SJCRH30 (cell line): ENCODE data around the gene SLC25A22. TPM values are rescaled to one million over a fixed set of nuclear protein-coding genes. Genes with fewer than 3 reads are reported as not detected.

Experiments
- DNase-seq, 2 experiments: peaks; one replicate each; pipeline ENCODE4 v3.0.0-alpha.2; 2015 to 2020
- H3K27ac ChIP-seq: fragments of 250-450 bp; sonication (Bioruptor Pico); 2 replicates; pipeline ENCODE4 v1.5.1; 2020; ENCODE audit warnings: mild to moderate bottlenecking, moderate library complexity
- H3K27me3 ChIP-seq: fragments of 250-450 bp; sonication (Bioruptor Pico); 2 replicates; pipeline ENCODE4 v1.5.1; 2020; ENCODE audit warnings: mild to moderate bottlenecking, moderate library complexity
- H3K36me3 ChIP-seq: fragments of 250-450 bp; sonication (Bioruptor Pico); 2 replicates; pipeline ENCODE4 v1.5.1; 2020; ENCODE audit warnings: mild to moderate bottlenecking, moderate library complexity
- H3K4me1 ChIP-seq: fragments of 250-450 bp; sonication (Bioruptor Pico); 2 replicates; pipeline ENCODE4 v1.5.1; 2020; ENCODE audit warnings: mild to moderate bottlenecking, moderate library complexity
- H3K4me3 ChIP-seq: fragments of 250-450 bp; sonication (Bioruptor Pico); 2 replicates; pipeline ENCODE4 v1.5.1; 2020; ENCODE audit warnings: mild to moderate bottlenecking, moderate library complexity
- H3K9me3 ChIP-seq: fragments of 250-450 bp; sonication (Bioruptor Pico); replicated peaks from 2 replicates; pipeline ENCODE4 v1.5.1; 2020; ENCODE audit warnings: mild to moderate bottlenecking, moderate library complexity
- total RNA-seq: library from RNA; depleted of rRNA; stranded (reverse); fragments of >200 nt; shearing (Covaris generic); gene quantifications from 2 replicates; pipeline ENCODE4 v1.2.3, GENCODE V29; 2014

Gene SLC25A22
- total RNA-seq, 1 experiment from 2014 or later = 22.4 TPM

DNA sequence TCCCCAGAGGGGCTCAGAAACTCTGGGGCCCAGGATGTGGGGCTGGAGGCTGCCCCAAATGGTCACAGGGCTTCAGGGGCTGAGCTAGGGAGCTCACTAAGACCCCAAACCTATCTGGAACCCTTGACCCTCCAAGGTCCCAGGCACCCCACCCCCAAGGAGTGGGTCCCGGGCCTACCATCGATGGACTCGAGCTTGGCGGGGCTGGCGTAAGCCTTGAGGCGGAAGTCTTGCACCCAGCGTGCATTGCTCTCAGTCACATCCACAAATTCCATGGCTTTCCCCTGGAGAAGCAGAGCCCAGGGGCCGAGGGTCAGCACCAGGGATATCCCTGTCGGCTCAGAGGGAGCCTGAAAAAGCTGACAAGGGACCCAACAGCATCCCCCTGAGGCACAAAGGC lies 24.3 kb downstream of the SLC25A22 start:
- H3K4me3 ChIP-seq = no peak overlapping the region
- peaks cover 20% of the 10 kb centered on the region; the same call in 1 of the 2 replicates for H3K36me3 ChIP-seq
- no peaks in the 10 kb centered on the region for H3K27me3 ChIP-seq
- H3K27ac ChIP-seq = peak overlapping the region; percentile 71
- no peak for DNase-seq
- H3K4me1 ChIP-seq = peaks cover 19% of the 10 kb centered on the region; the same call in 1 of the 2 replicates
- no peaks in the 10 kb centered on the region for H3K9me3 ChIP-seq

DNA sequence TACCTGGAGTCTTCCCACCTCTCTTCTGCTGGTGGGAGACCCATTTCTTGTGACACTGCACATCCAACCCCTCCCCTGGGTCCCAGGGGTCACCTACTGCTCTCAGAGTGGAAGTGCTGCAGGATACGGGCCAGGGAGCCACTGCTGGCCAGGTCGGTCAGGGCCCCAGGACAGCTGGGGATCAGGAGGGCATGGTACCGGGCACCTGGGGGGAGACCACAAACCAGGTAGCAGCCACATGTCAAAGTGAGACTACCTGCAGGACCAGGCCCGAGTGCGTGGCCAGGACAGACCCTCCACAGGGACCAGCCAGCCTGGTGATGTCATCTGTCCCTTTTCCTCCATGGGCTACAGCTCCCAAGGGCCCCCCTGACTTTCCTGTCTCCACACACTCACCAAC lies 24.7 kb downstream of the SLC25A22 start:
- no peak for DNase-seq
- no peak overlapping the region for H3K4me3 ChIP-seq
- H3K36me3 ChIP-seq = peaks cover 20% of the 10 kb centered on the region; the same call in 1 of the 2 replicates
- H3K4me1 ChIP-seq = peaks cover 19% of the 10 kb centered on the region; the same call in 1 of the 2 replicates
- no peaks in the 10 kb centered on the region for H3K9me3 ChIP-seq
- H3K27me3 ChIP-seq = no peaks in the 10 kb centered on the region
- peak overlapping the region; percentile 71 for H3K27ac ChIP-seq

DNA sequence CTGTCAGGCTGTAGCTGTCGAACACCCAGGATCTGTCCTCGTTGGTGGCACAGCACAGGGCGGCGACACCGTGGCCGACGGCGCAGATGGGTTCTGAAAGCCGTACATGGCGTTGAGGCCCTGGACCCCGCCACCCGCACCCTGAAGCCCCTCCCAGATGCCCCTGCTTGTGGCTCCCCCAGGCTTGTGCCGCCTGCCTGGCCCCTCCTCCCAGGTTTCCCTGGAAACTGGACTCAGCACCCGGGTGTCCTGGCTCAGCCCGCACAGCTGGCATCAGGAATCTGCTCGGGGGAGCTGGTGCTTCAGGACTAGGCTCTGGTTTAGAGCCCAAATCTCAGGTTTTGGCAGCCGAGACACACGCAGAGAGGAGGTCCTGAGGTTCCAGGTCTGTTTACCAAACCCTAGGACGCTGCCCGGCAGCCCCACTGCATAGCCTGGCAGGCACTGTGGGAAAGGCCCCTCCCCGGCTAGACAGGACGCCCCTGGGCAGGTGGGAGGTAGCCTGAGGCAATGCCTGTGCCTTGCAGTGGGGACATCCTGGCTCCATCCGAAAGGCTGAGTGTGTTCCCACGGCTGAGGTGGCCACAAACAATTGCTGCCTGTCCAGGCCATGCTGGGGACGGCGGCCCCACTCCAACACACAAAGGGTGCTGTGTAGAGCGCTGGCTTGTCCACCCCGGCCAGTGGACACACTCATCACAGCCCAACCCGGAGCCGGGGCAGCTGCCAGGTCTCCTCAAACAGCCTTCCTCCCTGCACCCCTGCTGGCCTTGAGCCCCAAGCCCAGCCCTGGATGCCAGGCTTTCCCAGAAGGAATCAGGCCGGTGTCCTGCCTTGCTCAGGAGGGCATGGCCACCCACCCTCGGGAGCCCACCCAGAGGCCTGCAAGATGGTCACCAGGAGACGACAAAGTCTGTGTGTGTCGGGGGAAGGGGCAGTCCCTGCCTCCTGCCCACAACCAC lies 25.4 kb downstream of the SLC25A22 start:
- H3K27me3 ChIP-seq = no peaks in the 10 kb centered on the region
- H3K4me3 ChIP-seq = no peak overlapping the region
- peak overlapping the region; percentile 71 for H3K27ac ChIP-seq
- H3K36me3 ChIP-seq = peaks cover 20% of the 10 kb centered on the region; the same call in 1 of the 2 replicates
- peaks cover 19% of the 10 kb centered on the region; the same call in 1 of the 2 replicates for H3K4me1 ChIP-seq
- no peaks in the 10 kb centered on the region for H3K9me3 ChIP-seq
- DNase-seq = peak; percentile 66 to 70

DNA sequence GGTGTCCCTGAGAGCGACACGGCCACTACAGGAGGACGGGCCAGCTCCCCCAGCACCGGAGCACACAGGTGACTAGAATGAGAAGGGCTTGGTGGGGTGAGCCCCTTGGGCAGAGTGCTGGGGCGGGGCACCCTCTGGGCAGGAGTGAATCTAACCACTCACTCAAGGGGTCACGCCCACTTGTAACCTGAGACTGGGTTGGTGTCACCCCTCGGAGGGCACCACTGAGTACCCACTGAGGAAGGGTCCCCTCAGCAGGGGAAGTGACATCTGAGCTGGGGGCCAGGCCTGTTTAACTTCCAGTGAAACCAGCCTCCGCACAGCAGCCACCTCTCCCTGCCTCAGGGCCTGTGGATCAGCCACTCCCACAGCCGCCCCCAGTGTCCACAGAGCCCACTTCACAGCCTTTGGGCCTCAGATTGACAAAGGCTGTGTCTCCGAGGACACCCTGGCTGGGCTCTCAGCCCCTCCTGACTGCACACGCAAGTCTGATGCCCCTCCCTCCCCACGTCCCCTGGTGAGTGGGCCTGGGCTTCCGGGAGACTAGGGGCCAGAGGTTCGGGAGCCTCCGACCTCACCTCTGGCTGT lies 26.4 kb downstream of the SLC25A22 start:
- Histone ChIP-seq H3K4me3 (no peak overlapping the region), H3K9me3 (no peaks in the 10 kb centered on the region)
- no peak for DNase-seq

DNA sequence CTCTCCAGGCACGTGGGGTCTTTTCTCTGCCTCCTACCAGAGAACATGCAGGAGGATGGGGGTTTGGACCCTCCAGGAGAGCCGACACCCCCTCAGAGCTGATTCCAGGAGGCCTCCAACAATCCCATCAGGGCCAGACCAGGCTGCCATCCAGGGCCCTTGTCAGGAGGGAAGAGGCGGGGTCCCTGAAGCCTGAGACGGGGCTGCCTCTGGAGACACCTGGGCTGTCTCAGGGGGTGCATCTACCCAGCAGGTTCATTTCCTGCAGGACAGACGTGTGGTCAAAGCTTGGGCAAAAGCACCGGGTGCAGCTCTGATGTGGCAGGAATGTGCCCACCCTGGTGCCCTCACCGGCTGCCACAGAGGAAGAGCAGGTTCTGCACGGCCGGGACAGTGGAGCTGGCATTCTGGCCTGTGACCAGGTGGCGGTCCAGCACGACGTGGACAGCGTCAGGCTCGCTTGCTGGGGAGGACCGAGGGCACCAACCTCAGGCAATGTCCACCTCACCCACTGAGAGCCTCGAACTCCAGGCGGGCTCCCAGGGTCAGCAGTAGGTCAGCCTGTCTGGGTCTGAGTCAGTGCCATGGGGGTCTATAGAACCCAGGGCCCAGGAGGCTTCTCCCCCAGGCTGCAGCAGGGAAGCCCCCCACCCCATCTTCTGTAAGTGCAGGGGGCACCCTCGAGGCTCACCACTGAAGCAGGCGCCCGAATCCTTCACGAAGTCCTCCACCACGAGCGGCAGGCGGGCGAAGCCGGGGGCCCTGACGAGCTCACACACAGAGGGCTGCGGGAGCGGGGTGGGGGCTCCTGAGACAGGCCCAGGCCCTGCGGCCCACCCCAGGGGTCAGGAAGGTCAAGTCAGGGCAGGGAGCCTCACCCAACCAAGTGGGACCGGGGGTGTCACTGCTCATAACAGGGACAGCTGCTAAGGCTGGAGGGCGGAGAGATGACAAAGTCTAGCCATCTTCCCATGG lies 27.2 kb downstream of the SLC25A22 start:
- peaks cover 19% of the 10 kb centered on the region; the same call in 1 of the 2 replicates for H3K4me1 ChIP-seq
- H3K27me3 ChIP-seq = no peaks in the 10 kb centered on the region
- peaks cover 24% of the 10 kb centered on the region for H3K36me3 ChIP-seq
- no peak overlapping the region for H3K4me3 ChIP-seq
- no peak overlapping the region for H3K27ac ChIP-seq
- no peak for DNase-seq
- no peaks in the 10 kb centered on the region for H3K9me3 ChIP-seq

More for the DNA sequence above, 26.4 kb downstream of the SLC25A22 start:
- peaks cover 19% of the 10 kb centered on the region; the same call in 1 of the 2 replicates for H3K4me1 ChIP-seq
- H3K36me3 ChIP-seq = peaks cover 20% of the 10 kb centered on the region; the same call in 1 of the 2 replicates
- no peak overlapping the region for H3K27ac ChIP-seq
- H3K27me3 ChIP-seq = no peaks in the 10 kb centered on the region

DNA sequence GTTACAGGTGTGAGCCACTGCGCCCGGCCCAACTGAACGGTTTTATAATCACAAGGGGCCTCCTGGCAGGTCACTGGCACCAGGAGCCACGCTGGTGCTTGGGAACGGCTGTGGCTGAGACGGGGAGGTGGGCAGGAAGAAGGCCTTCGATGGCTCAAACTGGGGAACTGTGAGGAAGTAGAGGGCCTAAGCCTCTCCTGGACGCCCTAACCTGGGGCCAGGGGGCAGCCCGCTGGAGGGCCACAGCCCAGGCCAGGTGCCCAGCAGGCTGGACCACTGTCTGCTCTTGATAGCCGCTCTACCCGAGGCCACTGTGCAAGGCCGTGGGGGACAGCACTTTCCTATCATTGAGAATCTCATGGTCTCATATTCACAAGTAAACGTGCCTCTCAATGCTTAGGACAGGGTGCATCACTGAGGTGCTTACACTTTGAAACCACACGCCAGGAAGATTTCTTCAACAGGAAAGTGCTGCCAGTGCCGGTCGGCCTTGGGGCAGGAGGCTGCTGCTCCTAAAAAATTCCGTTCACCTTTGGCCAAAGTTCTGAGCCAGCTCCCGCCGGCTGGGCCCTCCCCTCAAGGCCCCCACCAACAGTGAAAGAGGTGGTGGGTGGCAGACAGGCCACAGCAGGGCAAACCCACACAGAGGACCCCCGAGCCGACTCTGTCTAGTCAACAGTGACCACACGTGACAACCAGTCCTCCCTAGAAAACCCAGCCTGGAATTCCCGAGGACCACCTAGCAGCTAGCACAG lies 28.0 kb downstream of the SLC25A22 start:
- peaks cover 29% of the 10 kb centered on the region for H3K36me3 ChIP-seq
- DNase-seq = no peak

DNA sequence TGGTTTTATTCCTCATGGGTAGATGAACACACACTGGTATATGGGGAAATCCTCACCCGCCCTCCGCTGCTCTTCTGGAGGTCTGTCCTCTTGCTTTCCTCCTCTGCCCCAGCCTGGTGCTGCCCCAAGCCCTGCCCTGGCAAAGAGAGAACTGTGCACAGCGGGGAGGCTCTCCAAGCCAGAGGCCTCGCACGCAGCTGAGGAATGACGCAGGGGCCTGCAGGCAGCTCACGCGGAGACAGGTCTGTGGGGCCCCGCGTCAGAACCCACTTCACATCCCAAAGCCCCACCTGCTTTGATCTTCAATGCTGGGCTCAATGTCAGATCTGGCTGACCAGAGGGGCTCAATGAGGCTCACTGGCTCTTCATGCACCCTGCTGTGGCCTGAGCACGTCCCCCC lies 30.8 kb downstream of the SLC25A22 start:
- no peaks in the 10 kb centered on the region for H3K4me1 ChIP-seq
- no peaks in the 10 kb centered on the region for H3K27me3 ChIP-seq
- no peaks in the 10 kb centered on the region for H3K9me3 ChIP-seq
- H3K36me3 ChIP-seq = peaks cover 38% of the 10 kb centered on the region
- H3K4me3 ChIP-seq = no peak overlapping the region
- DNase-seq = no peak
- H3K27ac ChIP-seq = no peak overlapping the region

More for the DNA sequence above, 28.0 kb downstream of the SLC25A22 start:
- Histone ChIP-seq H3K27me3 (no peaks in the 10 kb centered on the region), H3K27ac (no peak overlapping the region), H3K4me1 (peaks cover 13% of the 10 kb centered on the region; the same call in 1 of the 2 replicates), H3K4me3 (no peak overlapping the region), H3K9me3 (no peaks in the 10 kb centered on the region)

DNA sequence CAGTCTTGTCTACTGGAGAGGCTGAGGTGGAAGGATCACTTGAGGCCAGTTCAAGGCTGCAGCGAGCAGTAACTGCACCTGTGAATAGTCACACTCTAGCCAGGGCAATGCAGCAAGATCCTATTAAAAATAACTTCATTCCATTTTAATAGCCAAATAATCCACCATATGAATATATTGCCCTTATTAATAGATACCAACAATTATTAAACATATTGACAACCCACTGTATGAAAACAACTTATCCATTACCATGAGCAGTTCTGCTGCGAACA lies 31.2 kb downstream of the SLC25A22 start:
- Histone ChIP-seq H3K4me3 (no peak overlapping the region), H3K9me3 (no peaks in the 10 kb centered on the region), H3K27me3 (no peaks in the 10 kb centered on the region), H3K4me1 (no peaks in the 10 kb centered on the region), H3K27ac (no peak overlapping the region), H3K36me3 (peaks cover 37% of the 10 kb centered on the region)
- no peak for DNase-seq

DNA sequence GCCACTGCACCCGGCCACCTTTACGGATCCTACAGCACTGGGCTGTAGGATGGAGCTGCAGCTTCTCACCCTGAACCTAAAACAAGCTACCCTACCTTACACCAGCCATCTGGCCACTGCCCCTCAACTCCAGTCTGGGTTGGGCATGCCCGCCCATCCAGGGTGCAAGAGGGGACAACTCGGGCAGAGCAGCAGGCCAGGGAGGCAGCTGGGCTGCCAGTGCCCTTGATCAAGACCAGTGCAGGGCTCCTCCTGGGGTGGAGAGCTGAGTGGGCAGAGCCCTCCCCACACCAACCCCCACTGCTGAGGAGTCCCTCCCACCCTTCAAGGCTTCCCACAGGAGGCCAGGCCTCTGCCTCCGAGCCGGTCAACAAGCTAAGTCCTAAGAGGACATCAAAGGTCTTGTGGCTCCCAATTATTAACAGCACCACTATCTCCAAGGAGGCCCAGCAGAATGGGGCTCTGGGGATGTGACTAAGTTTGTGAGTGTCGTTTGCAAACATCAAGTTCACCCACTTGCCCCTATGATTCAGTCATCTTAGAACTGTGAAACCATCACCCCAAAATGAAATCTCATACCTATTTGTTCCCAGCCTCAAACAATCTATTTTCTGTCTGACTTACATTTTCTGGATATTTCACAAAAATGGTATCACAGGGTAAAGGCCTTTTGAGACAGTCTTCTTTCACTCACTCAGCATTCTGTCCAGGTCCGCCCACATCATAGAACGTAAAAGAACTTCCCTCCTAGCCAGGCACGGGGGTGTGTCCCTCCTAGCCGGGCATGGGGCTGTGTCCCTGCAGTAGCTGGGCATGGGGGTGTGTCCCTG lies 31.8 kb downstream of the SLC25A22 start:
- no peaks in the 10 kb centered on the region for H3K27me3 ChIP-seq
- no peak overlapping the region for H3K4me3 ChIP-seq
- H3K27ac ChIP-seq = no peak overlapping the region
- H3K4me1 ChIP-seq = no peaks in the 10 kb centered on the region
- DNase-seq = no peak
- no peaks in the 10 kb centered on the region for H3K9me3 ChIP-seq
- peaks cover 35% of the 10 kb centered on the region for H3K36me3 ChIP-seq

DNA sequence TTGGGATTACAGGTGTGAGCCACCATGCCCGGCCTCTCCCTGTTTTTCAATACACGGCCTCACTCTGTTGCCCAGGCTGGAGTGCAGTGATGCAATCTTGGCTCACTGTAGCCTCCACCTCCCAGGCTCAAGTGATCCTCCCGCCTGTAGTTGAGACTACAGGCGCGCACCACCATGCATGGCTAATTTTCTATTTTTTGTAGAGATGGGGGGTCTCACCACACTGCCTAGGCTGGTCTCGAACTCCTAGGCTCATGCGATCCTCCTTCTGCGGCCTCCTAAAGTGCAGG lies 32.3 kb downstream of the SLC25A22 start:
- no peak for DNase-seq
- H3K27me3 ChIP-seq = no peaks in the 10 kb centered on the region
- H3K4me1 ChIP-seq = no peaks in the 10 kb centered on the region
- no peaks in the 10 kb centered on the region for H3K9me3 ChIP-seq
- H3K36me3 ChIP-seq = peaks cover 35% of the 10 kb centered on the region
- no peak overlapping the region for H3K4me3 ChIP-seq
- no peak overlapping the region for H3K27ac ChIP-seq

DNA sequence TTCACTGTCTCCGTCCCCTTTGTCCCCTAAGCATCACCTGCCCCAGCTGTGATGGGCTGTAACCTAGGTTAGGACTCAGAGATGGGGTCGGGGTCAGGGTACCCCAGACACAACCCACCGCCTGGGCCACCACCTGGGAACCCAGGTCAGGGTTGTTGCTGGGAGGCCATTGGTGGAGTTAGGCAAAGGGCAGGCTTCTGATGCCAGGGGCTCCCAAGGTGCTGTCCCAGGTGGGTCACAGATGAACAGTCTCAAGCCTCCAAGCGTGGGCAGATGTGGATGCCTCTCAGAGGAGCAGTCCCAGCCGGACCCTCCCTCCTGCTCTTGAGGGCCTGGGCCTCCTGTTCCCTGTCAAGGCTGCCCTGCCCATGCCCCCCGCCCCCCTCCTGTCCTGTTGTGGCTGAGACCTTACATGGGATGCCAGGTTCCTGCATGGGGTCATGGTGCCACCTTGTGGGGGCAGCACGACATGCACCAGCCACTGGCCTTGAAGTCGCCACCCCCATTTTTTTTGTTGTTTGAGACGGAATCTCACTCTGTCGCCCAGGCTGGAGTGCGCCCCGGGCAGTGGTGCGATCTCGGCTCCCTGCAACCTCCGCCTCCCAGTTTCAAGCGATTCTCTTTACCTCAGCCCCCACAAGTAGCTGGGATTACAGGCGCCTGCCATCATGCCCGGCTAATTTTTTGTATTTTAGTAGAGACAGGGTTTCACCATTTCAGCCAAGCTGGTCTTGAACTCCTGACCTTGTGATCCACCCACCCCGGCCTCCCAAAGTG lies 32.9 kb downstream of the SLC25A22 start:
- H3K4me3 ChIP-seq = no peak overlapping the region
- no peaks in the 10 kb centered on the region for H3K27me3 ChIP-seq
- no peaks in the 10 kb centered on the region for H3K4me1 ChIP-seq
- H3K27ac ChIP-seq = no peak overlapping the region
- no peaks in the 10 kb centered on the region for H3K9me3 ChIP-seq
- peak; percentile 59 to 61 for DNase-seq
- H3K36me3 ChIP-seq = peaks cover 38% of the 10 kb centered on the region

DNA sequence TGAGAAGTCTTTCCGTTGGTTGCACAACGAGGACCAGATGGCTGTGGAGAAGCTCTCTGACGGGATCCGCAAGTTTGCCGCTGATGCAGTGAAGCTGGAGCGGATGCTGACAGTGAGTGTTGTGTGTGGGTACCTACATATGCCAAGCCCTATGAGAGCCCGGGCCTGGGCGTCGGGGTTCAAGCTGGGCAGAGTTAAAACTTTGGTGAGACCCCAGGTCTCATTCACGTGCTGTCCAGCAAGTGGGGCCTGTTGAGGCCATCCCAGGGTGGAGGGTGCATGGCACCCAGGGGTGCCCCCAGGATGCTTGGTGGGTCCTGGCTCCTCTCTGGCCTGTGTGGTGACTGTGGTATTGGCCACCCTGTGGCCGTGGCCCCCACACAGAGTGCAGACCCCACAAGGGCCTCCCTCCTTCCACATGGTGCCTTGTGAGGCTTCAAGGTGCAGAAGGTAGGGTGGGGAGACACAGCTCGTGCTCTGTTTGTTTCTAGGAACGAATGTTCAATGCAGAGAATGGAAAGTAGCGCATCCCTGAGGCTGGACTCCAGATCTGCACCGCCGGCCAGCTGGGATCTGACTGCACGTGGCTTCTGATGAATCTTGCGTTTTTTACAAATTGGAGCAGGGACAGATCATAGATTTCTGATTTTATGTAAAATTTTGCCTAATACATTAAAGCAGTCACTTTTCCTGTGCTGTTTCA lies 33.6 kb downstream of the SLC25A22 start:
- Histone ChIP-seq H3K27me3 (no peaks in the 10 kb centered on the region), H3K27ac (no peak overlapping the region), H3K4me1 (no peaks in the 10 kb centered on the region), H3K4me3 (no peak overlapping the region), H3K36me3 (peaks cover 45% of the 10 kb centered on the region), H3K9me3 (no peaks in the 10 kb centered on the region)
- no peak for DNase-seq
